ENCODE data around the gene ATP8A2.

ATP8A2 gene

GRCh38 chr13:25973085-25973484, 601.3 kb downstream of the ATP8A2 start:
- TF ChIP-seq, protein P1, sequence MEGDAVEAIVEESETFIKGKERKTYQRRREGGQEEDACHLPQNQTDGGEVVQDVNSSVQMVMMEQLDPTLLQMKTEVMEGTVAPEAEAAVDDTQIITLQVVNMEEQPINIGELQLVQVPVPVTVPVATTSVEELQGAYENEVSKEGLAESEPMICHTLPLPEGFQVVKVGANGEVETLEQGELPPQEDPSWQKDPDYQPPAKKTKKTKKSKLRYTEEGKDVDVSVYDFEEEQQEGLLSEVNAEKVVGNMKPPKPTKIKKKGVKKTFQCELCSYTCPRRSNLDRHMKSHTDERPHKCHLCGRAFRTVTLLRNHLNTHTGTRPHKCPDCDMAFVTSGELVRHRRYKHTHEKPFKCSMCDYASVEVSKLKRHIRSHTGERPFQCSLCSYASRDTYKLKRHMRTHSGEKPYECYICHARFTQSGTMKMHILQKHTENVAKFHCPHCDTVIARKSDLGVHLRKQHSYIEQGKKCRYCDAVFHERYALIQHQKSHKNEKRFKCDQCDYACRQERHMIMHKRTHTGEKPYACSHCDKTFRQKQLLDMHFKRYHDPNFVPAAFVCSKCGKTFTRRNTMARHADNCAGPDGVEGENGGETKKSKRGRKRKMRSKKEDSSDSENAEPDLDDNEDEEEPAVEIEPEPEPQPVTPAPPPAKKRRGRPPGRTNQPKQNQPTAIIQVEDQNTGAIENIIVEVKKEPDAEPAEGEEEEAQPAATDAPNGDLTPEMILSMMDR (IDR thresholded peaks at IDR 0.05), result no peak
- peak overlapping the region; percentile 98 for H3K27ac Mint-ChIP-seq
- no peaks in the 10 kb centered on the region for H3K36me3 Mint-ChIP-seq (ENCODE audit: low read depth)
- peaks cover 3% of the 10 kb centered on the region for H3K27me3 Mint-ChIP-seq (ENCODE audit: low read depth, poor library complexity)
- peaks cover 90% of the 10 kb centered on the region for H3K4me1 Mint-ChIP-seq
- H3K4me3 Mint-ChIP-seq, result peak overlapping the region; percentile 53
- H3K9me3 Mint-ChIP-seq, result no peaks in the 10 kb centered on the region
- DNase-seq, result peak; percentile 68

- TF ChIP-seq, protein P1 (IDR thresholded peaks at IDR 0.05), result no peak
- Mint-ChIP-seq H3K4me1 (peaks cover 94% of the 10 kb centered on the region), H3K4me3 (peak overlapping the region; percentile 53), H3K9me3 (no peaks in the 10 kb centered on the region), H3K36me3 (ENCODE audit: low read depth) (no peaks in the 10 kb centered on the region), H3K27me3 (ENCODE audit: low read depth, poor library complexity) (peaks cover 3% of the 10 kb centered on the region), H3K27ac (peak overlapping the region; percentile 98)
- DNase-seq, result no peak
Measured at GRCh38 chr13:25973576-25973975, 601.8 kb downstream of the ATP8A2 start.

DNA sequence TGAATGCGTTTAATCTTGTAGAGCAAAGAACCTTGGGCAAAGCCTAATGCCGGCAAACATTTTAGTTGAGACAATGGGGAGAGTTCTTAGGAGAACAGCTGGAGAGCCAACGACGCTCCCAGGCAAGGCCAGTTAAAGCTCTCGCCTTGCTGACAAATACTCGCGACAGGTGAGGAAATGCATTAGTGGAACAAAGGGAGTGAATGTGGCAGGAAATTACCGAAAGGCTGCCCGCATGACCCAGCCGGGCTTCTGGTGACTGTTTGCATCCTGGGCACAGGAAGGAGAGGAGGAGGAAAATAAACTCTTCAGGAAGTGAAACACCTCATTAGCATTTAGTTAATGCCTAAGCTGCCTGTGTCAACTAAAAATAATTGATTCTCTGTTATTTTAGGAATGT, 605.4 kb downstream of the ATP8A2 start:
- peaks cover 3% of the 10 kb centered on the region for H3K27me3 Mint-ChIP-seq (ENCODE audit: low read depth, poor library complexity)
- H3K4me1 Mint-ChIP-seq, result peaks cover 74% of the 10 kb centered on the region
- H3K27ac Mint-ChIP-seq, result peak overlapping the region; percentile 91
- H3K36me3 Mint-ChIP-seq (ENCODE audit: low read depth), result no peaks in the 10 kb centered on the region
- DNase-seq, result no peak
- H3K4me3 Mint-ChIP-seq, result peak overlapping the region; percentile 74
- H3K9me3 Mint-ChIP-seq, result no peaks in the 10 kb centered on the region
- TF ChIP-seq, protein P1 (IDR thresholded peaks at IDR 0.05), result no peak

DNA sequence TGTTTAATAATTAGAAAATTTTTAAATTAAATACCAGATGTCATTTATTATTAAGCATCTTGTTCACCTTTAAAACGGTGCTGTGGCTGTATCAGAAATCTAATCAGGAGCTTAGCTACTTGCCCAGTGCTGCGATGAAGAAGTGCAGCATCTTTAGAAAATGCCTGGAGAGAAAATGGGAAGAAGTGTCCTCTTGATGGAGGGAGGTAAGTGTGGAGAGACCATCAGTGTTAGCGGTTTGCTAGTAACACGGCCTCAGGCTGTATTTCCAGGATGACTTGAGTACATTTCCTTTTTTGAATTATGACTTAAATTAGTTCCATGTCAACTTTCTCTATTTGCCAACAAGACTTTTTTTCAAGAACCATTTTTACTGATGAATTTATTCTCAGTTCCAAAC, 605.9 kb downstream of the ATP8A2 start:
- TF ChIP-seq, protein P1 (IDR thresholded peaks at IDR 0.05), result no peak
- Mint-ChIP-seq H3K27ac (no peak overlapping the region), H3K4me3 (no peak overlapping the region), H3K4me1 (peaks cover 70% of the 10 kb centered on the region), H3K9me3 (no peaks in the 10 kb centered on the region), H3K36me3 (ENCODE audit: low read depth) (no peaks in the 10 kb centered on the region), H3K27me3 (ENCODE audit: low read depth, poor library complexity) (peaks cover 3% of the 10 kb centered on the region)
- DNase-seq, result no peak

- Mint-ChIP-seq H3K4me1 (peaks cover 57% of the 10 kb centered on the region), H3K4me3 (no peak overlapping the region), H3K27ac (no peak overlapping the region)
Measured at GRCh38 chr13:25978961-25979360, 607.2 kb downstream of the ATP8A2 start.

GRCh38 chr13:25979371-25979770, 607.6 kb downstream of the ATP8A2 start:
- Mint-ChIP-seq H3K36me3 (ENCODE audit: low read depth) (no peaks in the 10 kb centered on the region), H3K27ac (peak overlapping the region; percentile 19), H3K4me3 (no peak overlapping the region), H3K4me1 (peaks cover 53% of the 10 kb centered on the region), H3K27me3 (ENCODE audit: low read depth, poor library complexity) (peaks cover 3% of the 10 kb centered on the region), H3K9me3 (peaks cover 4% of the 10 kb centered on the region)
- TF ChIP-seq, protein P1 (IDR thresholded peaks at IDR 0.05), result no peak
- DNase-seq, result no peak

More at GRCh38 chr13:25978961-25979360, 607.2 kb downstream of the ATP8A2 start:
- no peaks in the 10 kb centered on the region for H3K36me3 Mint-ChIP-seq (ENCODE audit: low read depth)
- peaks cover 4% of the 10 kb centered on the region for H3K9me3 Mint-ChIP-seq
- TF ChIP-seq, protein P1 (IDR thresholded peaks at IDR 0.05), result no peak
- DNase-seq, result no peak
- peaks cover 3% of the 10 kb centered on the region for H3K27me3 Mint-ChIP-seq (ENCODE audit: low read depth, poor library complexity)

Measured in nephron progenitor cell (in vitro differentiated cells).